NB4 (cell line): ENCODE data around the gene CRADD.
"Not testable (repeated sequence)": the region's sequence is repeated elsewhere in the genome, so short reads cannot be mapped to it uniquely, and the experiment has no call there.

Source experiments
- DNase-seq: peaks from one replicate; pipeline ENCODE4 v3.0.0; 2010; ENCODE audit warnings: low read depth
- H3K4me3 ChIP-seq: one replicate; pipeline ENCODE4 v1.5.1; 2011; ENCODE audit warnings: mild to moderate bottlenecking, low read depth, low read length, moderate library complexity
- MAX ChIP-seq: IDR thresholded peaks from 2 replicates; pipeline ENCODE4 v1.6.1; 2011; ENCODE audit warnings: low read depth, low read length
- MYC ChIP-seq: IDR thresholded peaks from 2 replicates; pipeline ENCODE4 v1.6.1; 2011; ENCODE audit warnings: low read depth, low read length
- POLR2A ChIP-seq: IDR thresholded peaks from 2 replicates; pipeline ENCODE4 v1.6.1; 2011; ENCODE audit warnings: mild to moderate bottlenecking; ENCODE audit not compliant: insufficient read length; ENCODE audit errors: extremely low read depth
- TF ChIP-seq, protein P1 (sequence below): IDR thresholded peaks from one replicate; pipeline ENCODE4 v1.5.1; 2012; ENCODE audit warnings: low read depth, low read length

CRADD gene

DNA sequence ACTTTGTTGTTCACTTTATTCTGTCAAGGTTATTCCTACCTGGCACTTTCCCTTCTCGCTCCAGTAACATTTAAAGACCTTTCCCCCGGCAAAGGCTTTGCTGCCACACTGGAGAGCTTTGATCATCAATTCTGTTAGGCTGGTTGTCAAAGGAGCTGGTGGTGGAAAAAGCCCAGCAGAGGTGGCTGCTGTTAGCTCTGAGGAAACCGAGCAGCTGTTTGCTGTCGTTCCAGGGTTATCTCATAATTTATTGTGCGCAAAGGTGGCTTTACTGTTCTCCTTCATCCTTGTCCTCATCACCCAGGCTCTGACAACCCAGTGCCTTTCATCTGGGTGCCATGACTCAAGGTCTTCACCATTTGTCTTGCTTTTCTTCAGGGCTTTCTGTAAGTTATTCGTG lies 38.2 kb upstream of the CRADD start:
- no peak for DNase-seq
- no peak overlapping the region for H3K4me3 ChIP-seq
- TF ChIP-seq MYC (no peak), MAX (no peak), POLR2A (no peak)
- TF ChIP-seq, protein P1, sequence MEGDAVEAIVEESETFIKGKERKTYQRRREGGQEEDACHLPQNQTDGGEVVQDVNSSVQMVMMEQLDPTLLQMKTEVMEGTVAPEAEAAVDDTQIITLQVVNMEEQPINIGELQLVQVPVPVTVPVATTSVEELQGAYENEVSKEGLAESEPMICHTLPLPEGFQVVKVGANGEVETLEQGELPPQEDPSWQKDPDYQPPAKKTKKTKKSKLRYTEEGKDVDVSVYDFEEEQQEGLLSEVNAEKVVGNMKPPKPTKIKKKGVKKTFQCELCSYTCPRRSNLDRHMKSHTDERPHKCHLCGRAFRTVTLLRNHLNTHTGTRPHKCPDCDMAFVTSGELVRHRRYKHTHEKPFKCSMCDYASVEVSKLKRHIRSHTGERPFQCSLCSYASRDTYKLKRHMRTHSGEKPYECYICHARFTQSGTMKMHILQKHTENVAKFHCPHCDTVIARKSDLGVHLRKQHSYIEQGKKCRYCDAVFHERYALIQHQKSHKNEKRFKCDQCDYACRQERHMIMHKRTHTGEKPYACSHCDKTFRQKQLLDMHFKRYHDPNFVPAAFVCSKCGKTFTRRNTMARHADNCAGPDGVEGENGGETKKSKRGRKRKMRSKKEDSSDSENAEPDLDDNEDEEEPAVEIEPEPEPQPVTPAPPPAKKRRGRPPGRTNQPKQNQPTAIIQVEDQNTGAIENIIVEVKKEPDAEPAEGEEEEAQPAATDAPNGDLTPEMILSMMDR = no peak

- TF ChIP-seq MYC = no peak
- TF ChIP-seq, protein P1 = no peak
- TF ChIP-seq MAX = no peak
- TF ChIP-seq POLR2A = no peak
- no peak overlapping the region for H3K4me3 ChIP-seq
- DNase-seq = no peak
Observed at GRCh38 chr12:93639406-93639805, 37.8 kb upstream of the CRADD start.

DNA sequence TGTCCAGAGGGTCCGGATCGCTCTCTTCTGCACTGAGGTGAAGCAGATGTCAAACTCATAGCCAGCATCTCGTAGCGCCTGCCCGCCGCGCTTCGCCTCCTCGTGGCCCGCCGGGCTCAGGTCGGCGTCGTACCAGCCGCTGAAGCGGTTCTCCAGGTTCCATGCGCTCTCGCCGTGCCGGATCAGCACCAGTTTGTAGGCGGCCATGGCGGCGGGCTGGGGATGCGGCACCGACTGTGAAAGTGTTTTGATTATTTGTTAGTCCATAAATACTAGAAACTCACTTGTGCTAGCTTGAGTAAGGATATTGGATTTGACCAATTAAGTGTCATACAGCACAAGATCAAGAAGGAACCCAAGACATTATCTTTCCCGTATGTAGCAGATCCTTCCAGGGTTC lies 35.8 kb upstream of the CRADD start:
- H3K4me3 ChIP-seq, DNase-seq: not testable (repeated sequence)

GRCh38 chr12:93642751-93643150 lies 34.4 kb upstream of the CRADD start:
- no peak for DNase-seq
- no peak overlapping the region for H3K4me3 ChIP-seq
- TF ChIP-seq POLR2A = no peak

DNA sequence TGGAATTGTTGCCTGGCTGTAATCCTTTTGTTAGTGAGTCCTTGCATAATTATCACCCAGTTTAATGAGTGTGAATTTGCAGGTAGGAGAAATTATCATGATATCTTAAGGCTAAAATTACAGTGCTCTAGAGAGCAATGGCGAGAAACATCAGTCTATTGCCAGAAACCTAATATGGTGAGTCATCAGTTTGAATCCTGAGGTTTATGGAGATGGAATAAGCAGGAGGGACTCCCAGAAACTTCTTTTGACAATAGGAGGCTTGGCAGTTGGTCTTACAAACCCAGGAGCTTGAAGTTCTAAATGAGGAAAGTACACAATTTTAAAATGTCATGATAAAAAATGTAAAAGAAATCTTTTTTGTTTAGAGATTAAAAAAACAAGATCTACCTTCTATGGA lies 31.5 kb upstream of the CRADD start:
- no peak overlapping the region for H3K4me3 ChIP-seq
- DNase-seq = no peak
- no peak for TF ChIP-seq MAX
- TF ChIP-seq, protein P1 = no peak
- TF ChIP-seq POLR2A = no peak
- TF ChIP-seq MYC = no peak

GRCh38 chr12:93650626-93651025 lies 26.5 kb upstream of the CRADD start:
- no peak overlapping the region for H3K4me3 ChIP-seq
- no peak for DNase-seq
- TF ChIP-seq MAX (no peak), MYC (no peak), POLR2A (no peak)
- TF ChIP-seq, protein P1 = no peak

- TF ChIP-seq MYC (no peak), POLR2A (no peak), MAX (no peak)
- TF ChIP-seq, protein P1 = no peak
- H3K4me3 ChIP-seq = no peak overlapping the region
- no peak for DNase-seq
Observed at GRCh38 chr12:93653079-93653478, 24.1 kb upstream of the CRADD start.
